Natural killer cell (primary cell): Measurements from ENCODE around the gene PLEKHA7. TPM values are rescaled to one million over a fixed set of nuclear protein-coding genes. Genes with fewer than 3 reads are reported as not detected.

ENCODE experiments used
- ATAC-seq, 3 donors: fragments of 150-1000 bp in 2 of 3; fragments of 200-7000 bp in 1 of 3; cut with Tn5 transposase; 1 replicate in 1 of 3; 2 replicates in 2 of 3; pipeline ENCODE4 v1.10.0; 2021; ENCODE audit warnings: mild to moderate bottlenecking in 2 of 3, moderate library complexity in 2 of 3
- DNase-seq, 2 donors: peaks; one replicate each; pipeline versions ENCODE4 v3.0.0 to v3.0.0-alpha.2; 2013 to 2021; ENCODE audit warnings: mixed read lengths in 1 of 2
- H3K27ac ChIP-seq: one replicate; pipeline ENCODE4 v1.5.1; 2013; ENCODE audit warnings: mild to moderate bottlenecking, low read length
- H3K27me3 ChIP-seq: one replicate; pipeline ENCODE4 v1.6.1; 2013; ENCODE audit warnings: low read length; ENCODE audit not compliant: control insufficient read depth, insufficient read depth
- H3K36me3 ChIP-seq: one replicate; pipeline ENCODE4 v1.6.1; 2013; ENCODE audit warnings: low read length; ENCODE audit not compliant: control insufficient read depth, insufficient read depth
- H3K4me1 ChIP-seq: one replicate; pipeline ENCODE4 v1.6.1; 2013; ENCODE audit warnings: low read length; ENCODE audit not compliant: control insufficient read depth, insufficient read depth
- H3K4me3 ChIP-seq: one replicate; pipeline ENCODE4 v1.5.1; 2013; ENCODE audit warnings: low read length
- H3K9me3 ChIP-seq: one replicate; pipeline ENCODE4 v1.6.1; 2013; ENCODE audit warnings: low read length; ENCODE audit not compliant: control insufficient read depth, insufficient read depth
- H3K27ac Mint-ChIP-seq, 2 donors: one replicate each; pipeline ENCODE4 v1.8.0; 2022; ENCODE audit warnings: mild to moderate bottlenecking in 2 of 2, mixed read lengths in 2 of 2, moderate library complexity in 1 of 2
- H3K27me3 Mint-ChIP-seq, 2 donors: one replicate each; pipeline ENCODE4 v1.8.0; 2022; ENCODE audit warnings: low read depth in 2 of 2, mixed read lengths in 2 of 2
- H3K36me3 Mint-ChIP-seq: one replicate; pipeline ENCODE4 v1.8.0; 2022; ENCODE audit warnings: mixed read lengths
- H3K4me1 Mint-ChIP-seq, 2 donors: one replicate each; pipeline ENCODE4 v1.8.0; 2022; ENCODE audit warnings: mixed read lengths in 2 of 2
- H3K4me3 Mint-ChIP-seq: one replicate; pipeline ENCODE4 v1.8.0; 2022; ENCODE audit warnings: mild to moderate bottlenecking, moderate library complexity, mixed read lengths
- H3K9me3 Mint-ChIP-seq, 2 donors: one replicate each; pipeline ENCODE4 v1.8.0; 2022; ENCODE audit warnings: mixed read lengths in 2 of 2
- CTCF ChIP-seq: fragments of 200-600 bp; IDR thresholded peaks from one replicate; pipeline ENCODE4 v1.8.0; 2022; ENCODE audit warnings: antibody characterized with exemption
- WGBS: methylation state at CpG from one replicate; pipeline ENCODE4 v1.1.7; 2013; ENCODE audit warnings: missing lambda C conversion rate; ENCODE audit not compliant: insufficient coverage; 5-methylcytosine and 5-hydroxymethylcytosine counted together
- intact Hi-C: fragments of 100-400 bp; cut with micrococcal nuclease; formaldehyde crosslinking; loops from one replicate; pipeline ENCODE4 v1.14.2; 2022
- total RNA-seq, 4 donors: library from RNA; stranded (reverse); fragments of 120-200 nt in 1 of 4; gene quantifications; one replicate each; pipeline versions ENCODE4 v1.2.3 to v1.2.4, GENCODE V29; 2013 to 2022

The PLEKHA7 gene
- total RNA-seq, 3 donors from 2014 or later (not counting 1 experiment from before 2014, with no cell fraction given), result 1.00 to 2.5 (median 1.3) TPM

GRCh38 chr11:16876837-16877236 is 137.4 kb downstream of the PLEKHA7 start:
- H3K27ac ChIP-seq, result no peak overlapping the region
- H3K27ac Mint-ChIP-seq, result no peak overlapping the region
- H3K27me3 Mint-ChIP-seq, result peaks cover 17 to 18% of the 10 kb centered on the region in 2 donors
- H3K9me3 Mint-ChIP-seq, result no peaks in the 10 kb centered on the region
- no peak for TF ChIP-seq CTCF
- ATAC-seq (no peak), DNase-seq (no peak)
- no peaks in the 10 kb centered on the region for H3K9me3 ChIP-seq
- H3K4me1 ChIP-seq, result no peaks in the 10 kb centered on the region
- no peaks in the 10 kb centered on the region for H3K36me3 Mint-ChIP-seq
- WGBS, result 86% methylated on average over 3 of the region's 3 CpGs
- no peak overlapping the region for H3K4me3 ChIP-seq
- intact Hi-C loops, result no loop called here
- H3K4me1 Mint-ChIP-seq, result no peaks in the 10 kb centered on the region
- no peaks in the 10 kb centered on the region for H3K27me3 ChIP-seq
- no peak overlapping the region for H3K4me3 Mint-ChIP-seq
- H3K36me3 ChIP-seq, result no peaks in the 10 kb centered on the region

- H3K36me3 Mint-ChIP-seq, result no peaks in the 10 kb centered on the region
- Histone ChIP-seq H3K9me3 (no peaks in the 10 kb centered on the region), H3K27me3 (no peaks in the 10 kb centered on the region), H3K4me1 (no peaks in the 10 kb centered on the region), H3K27ac (no peak overlapping the region), H3K36me3 (no peaks in the 10 kb centered on the region), H3K4me3 (no peak overlapping the region)
- peaks cover 17 to 18% of the 10 kb centered on the region in 2 donors for H3K27me3 Mint-ChIP-seq
- WGBS, result 91% methylated on average over 5 of the region's 5 CpGs
- no peaks in the 10 kb centered on the region for H3K4me1 Mint-ChIP-seq
- no peak overlapping the region for H3K4me3 Mint-ChIP-seq
- TF ChIP-seq CTCF, result no peak
- ATAC-seq, result no peak
- DNase-seq, result no peak
- no peak overlapping the region for H3K27ac Mint-ChIP-seq
- no peaks in the 10 kb centered on the region for H3K9me3 Mint-ChIP-seq
- intact Hi-C loops, result no loop called here
Observed at GRCh38 chr11:16876053-16876752, 138.0 kb downstream of the PLEKHA7 start.

GRCh38 chr11:16874275-16874975 is 139.8 kb downstream of the PLEKHA7 start:
- no peaks in the 10 kb centered on the region for H3K36me3 ChIP-seq
- H3K4me1 ChIP-seq, result no peaks in the 10 kb centered on the region
- no peak overlapping the region for H3K4me3 Mint-ChIP-seq
- no peaks in the 10 kb centered on the region for H3K36me3 Mint-ChIP-seq
- TF ChIP-seq CTCF, result no peak
- H3K9me3 Mint-ChIP-seq, result no peaks in the 10 kb centered on the region
- no peak overlapping the region for H3K27ac Mint-ChIP-seq
- no peak overlapping the region for H3K4me3 ChIP-seq
- DNase-seq (no peak), ATAC-seq (no peak)
- no peak overlapping the region for H3K27ac ChIP-seq
- peaks cover 17 to 18% of the 10 kb centered on the region in 2 donors for H3K27me3 Mint-ChIP-seq
- no peaks in the 10 kb centered on the region for H3K9me3 ChIP-seq
- intact Hi-C loops, result no loop called here
- WGBS, result 97% methylated on average over 3 of the region's 4 CpGs
- no peaks in the 10 kb centered on the region for H3K27me3 ChIP-seq
- no peaks in the 10 kb centered on the region for H3K4me1 Mint-ChIP-seq
